AG20443 (cell line): ENCODE data around the gene GLIS1.
"Not testable (repeated sequence)": the region's sequence is repeated elsewhere in the genome, so short reads cannot be mapped to it uniquely, and the experiment has no call there.

Experiments
- DNase-seq: peaks from one replicate; pipeline ENCODE4 v3.0.0; 2012; ENCODE audit warnings: low spot score, mixed read lengths

GLIS1 gene

DNA sequence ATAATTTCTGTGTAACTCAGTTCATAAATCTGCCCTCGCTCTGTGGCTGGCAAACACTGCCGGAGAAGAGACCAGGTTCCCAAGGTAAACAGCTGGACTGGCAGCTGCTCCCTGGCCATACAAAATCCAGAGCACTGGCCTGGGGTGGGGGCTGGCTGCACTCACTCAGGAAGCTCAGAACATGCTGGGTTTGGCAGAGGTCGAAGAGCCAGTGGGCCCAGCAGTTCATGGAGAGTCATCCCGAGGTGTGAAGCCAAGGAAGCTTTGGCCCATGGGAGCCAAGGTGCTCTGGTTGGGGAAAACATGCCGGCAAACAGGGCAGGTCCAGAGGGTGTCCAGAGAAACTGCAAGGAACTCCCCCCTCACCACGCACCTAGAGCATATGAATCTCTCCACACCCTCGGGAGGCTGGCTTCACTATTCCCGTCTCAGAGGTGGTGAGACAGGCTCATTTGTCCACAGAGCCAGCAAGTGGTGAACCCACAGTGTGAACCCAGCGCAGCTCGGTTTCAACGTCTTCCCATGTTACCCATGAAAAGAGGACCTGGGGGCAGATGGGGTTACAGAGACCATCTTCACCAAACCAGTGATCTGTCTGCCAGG, 177.4 kb downstream of the GLIS1 start:
- no peak for DNase-seq

DNA sequence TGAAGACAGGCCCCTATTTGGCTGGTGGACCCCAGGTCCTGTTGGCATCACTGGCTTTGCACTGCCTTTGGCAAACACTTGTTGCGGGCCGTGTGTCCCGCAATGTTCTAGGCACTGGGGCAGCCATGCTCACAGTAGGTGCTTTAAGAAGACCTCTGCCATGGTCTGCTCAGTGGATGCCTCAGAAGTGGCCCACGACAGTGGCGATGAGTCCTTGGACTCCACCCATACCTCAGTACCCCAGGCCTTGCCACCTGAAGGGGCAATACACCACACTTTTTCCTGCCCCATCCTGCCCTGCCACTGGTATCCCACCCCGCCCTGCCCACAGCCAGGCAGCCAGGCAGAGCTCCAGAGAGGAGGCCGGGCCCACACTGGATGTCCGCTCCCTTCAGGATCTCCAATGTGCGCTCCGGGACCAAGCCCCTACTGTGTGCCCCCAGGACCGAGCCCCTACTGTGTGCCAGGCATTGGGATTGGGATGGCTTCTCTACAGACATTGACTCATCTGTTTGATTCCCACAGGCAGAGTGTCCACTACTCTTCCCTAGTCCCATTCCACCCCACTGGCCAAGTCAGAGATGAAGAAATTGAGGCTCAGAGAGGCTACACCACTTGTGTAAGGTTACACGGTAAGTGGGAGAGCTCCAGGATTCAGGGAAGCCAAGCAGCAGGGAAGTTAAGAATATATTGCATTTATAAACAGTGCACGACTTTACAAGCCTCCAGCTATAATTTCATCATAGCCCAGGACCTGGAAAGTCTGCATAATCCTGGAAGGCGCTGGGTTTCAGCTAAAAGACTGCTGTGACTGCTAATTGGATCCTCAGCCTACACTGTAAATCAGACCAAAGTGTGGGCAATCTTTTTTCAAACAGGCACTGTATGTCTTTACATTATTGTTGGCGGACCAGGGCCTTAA, 178.1 kb downstream of the GLIS1 start:
- no peak for DNase-seq

DNA sequence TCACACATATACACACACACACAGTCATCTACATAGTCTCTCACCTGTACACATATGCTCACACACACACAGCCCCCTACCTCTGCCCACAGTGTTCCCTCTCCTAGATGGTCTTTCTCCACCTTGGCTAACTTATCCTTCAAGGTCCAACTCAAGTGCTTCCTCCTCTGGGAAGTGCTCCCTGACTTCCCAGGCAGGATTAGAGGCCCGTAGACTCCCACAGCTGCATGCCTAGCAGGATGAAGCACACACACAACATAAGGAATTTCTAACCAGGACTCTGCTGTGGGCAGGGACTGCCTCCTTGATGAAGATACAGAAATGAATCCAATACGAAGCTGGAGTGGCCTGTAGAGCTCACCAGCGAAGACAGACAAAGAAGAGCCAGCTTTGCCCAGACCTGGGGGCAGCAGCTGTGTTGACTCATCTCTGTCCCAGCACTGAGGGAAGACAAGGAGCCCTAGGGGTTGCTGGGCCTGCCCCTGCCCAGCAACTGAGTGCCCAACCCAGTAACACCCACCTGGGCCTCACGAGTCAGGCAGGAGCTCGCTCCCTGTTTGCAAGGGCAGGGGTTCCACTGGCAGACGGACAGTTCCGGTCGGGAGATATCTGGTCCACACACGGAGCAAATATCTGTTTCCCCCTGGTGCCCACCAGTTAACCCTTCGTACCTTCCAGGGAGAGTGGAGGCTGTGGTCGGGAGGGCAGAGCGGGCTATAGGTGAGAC, 178.9 kb downstream of the GLIS1 start:
- no peak for DNase-seq

DNA sequence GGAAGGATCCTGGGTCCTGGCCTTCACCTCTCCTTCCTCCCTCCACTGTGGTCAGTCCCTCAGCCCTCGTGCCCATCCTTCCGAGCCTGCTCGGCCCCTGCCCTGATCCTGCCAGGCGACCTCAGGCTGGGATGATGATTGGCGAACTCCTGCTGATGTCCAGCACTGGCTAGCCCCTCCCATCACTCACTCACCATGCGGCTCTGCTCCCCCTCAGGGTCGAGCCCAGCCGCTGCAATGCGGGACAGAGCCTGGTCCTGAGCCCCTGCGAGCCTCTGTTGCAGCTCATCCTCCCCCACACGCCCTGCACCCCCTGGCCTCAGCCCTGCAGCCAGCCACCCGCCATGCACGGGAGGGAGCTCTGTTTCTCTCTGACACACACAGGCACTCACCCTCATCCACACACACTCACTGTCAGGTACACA, 179.6 kb downstream of the GLIS1 start:
- DNase-seq: no peak

DNA sequence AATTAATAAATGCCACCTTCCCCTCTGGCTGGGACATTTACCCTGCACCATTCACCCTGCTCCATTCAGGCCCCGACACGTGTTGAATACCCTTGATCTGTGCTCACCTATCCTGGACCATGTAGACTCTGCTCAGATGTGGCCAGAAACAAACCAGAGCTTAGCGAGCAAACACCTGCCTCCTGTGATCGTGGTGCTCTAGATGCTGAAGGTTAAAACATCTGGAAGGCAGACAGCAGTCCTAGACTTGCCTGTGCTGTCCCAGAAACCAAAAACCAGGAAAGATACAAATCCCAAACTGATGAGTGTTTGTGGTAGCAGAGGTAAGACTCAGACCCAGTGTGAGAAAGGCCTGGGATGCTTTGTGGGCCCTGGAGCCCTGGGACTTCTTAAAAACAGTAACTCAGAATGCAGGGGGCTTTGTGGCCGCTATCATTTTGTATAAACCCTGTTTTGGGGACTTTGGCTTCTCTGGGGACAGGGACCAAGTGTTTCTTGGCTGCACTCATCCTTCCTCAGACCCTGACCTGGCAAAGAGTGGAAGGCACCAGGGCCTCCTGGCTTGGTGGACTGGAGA, 180.1 kb downstream of the GLIS1 start:
- DNase-seq: no peak

DNA sequence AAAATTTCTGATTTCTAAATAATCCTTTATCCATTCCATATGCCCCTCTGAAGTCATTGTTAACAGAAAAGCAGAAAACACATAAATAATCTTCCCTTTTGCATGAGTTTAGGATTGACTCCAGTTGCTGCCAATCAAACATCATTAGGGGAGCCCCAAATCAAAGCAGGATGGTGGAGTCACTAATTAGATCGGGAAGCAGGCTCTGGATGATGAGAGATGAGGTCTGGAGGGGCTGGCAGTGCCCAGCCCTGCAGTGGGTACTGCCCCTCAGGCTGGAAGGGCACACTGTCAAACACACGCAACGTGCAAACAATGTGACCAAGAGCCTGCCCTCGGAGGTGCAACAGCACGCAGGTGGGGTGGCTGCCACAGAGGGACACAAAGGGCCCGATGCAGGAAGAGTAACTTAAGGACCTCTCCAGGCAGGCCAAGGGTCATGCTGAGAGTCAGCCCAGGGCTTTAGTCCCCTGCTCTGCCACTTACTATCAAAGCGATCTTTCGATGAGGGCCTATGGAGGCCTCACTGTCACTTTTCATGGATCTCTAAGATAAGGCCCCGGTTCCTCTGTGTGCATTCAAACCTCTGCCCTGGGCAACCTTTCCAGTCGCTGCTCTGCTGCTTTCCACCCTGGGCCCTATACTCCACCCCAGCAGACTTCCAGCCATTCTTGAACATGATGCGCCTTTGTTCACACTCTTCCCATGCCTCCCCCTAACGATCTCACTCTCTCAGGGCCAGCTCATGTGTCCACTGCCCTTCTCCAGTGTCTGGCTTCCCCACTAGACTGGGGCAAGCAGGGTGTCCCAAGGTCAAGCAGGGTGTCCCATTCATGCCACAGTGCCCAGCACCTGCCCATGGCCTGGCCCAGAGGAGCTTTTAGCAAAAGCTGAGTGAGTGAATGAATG, 180.9 kb downstream of the GLIS1 start:
- no peak for DNase-seq

DNA sequence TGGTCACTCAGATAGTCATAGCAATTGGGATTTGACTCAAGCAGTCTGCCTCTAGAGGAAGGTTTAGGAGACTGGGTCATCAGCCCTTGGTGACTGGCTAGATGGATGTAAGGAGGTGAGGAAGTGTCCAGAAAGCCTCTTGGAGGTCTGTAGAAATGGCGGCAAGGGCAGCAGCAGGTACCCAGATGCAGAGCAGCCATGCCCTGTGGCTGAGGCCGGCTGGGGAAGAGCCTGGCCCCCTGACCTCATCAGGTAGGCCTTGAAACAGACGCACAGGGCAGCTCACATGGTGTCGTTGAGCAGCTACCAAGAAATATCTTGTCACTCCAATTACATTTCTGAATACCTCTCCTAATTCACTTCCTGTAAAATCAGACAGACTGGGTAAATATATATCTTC, 181.6 kb downstream of the GLIS1 start:
- DNase-seq: no peak

DNA sequence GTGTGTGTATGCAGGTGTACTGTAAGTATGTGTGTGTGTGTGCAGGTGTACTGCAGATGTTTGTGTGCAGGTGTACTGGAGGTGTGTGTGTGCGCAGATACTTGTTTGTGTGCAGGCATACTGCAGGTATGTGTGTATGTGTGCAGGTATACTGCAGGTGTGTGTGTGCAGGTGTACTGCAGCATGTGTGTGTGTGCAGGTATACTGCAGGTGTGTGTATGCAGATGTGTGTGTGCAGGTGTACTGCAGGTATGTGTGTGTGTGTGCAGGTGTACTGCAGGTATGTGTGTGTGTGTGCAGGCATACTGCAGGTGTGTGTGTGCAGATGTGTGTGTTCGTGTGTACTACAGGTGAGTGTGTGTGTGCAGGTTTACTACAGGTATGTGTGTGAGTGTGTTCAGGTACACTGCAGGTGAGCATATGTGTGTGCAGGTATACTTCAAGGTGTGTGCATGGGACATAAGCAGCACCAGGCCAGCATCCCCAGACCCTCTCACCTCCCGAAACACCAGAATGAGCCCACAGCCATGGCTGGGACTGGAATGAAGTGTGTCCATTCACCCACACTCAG, 182.2 kb downstream of the GLIS1 start:
- no peak for DNase-seq

DNA sequence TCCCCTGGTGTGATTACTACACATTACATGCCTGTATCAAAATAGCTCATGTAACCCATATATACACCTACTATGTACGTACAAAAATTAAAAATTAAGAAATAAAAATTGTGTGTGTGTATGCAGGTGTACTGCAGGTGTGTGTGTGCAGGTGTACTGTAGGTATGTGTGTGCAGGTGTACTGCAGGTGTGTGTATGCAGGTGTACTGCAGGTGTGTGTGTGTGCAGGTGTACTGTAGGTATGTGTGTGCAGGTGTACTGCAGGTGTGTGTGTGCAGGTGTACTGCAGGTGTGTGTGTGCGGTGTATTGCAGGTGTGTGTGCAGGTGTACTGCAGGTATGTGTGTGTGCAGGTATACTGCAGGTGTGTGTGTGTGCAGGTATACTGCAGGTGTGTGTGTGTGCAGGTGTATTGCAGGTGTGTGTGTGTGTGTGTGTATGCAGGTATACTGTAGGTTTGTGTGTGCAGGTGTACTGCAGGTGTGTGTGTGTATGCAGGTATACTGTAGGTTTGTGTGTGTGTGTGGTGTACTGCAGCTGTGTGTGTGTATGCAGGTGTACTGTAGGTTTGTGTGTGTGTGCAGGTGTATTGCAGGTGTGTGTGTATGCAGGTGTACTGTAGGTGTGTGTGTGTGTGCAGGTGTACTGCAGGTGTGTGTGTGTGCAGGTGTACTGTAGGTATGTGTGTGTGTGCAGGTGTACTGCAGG, 183.2 kb downstream of the GLIS1 start:
- DNase-seq: not testable (repeated sequence)

DNA sequence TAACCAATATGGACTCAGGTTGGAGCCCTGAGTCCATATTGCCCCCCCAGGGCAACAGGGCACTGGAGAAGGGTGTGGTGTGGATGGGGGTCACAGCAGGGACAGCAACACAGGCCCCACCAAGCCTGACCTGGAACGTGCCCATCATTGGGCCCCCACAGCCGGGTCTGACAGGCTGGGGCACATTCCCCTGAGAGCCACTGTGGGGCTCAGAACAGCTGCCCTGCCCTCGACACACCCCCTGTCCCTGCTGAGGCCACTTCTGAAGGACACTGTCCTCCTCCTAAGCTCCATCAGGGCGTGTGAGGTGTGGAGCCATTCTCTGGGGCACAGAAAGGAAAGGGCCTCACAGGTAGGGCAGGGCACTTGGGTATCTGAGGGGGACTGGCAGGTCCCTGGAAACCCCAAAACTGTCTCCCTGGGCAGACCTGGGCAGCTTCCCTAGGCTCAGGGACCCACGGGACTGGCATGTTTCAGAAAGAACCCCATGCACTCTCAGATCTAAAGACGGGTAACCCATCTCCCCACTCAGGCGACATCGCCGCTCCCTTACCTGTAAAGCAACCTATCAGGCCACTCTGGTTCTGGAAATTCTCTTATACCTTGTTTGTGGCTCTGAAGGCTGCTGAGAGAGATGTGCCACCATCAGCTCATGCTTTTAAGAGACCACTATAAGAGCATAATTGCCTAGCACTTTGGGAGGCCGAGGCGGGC, 184.2 kb downstream of the GLIS1 start:
- no peak for DNase-seq

DNA sequence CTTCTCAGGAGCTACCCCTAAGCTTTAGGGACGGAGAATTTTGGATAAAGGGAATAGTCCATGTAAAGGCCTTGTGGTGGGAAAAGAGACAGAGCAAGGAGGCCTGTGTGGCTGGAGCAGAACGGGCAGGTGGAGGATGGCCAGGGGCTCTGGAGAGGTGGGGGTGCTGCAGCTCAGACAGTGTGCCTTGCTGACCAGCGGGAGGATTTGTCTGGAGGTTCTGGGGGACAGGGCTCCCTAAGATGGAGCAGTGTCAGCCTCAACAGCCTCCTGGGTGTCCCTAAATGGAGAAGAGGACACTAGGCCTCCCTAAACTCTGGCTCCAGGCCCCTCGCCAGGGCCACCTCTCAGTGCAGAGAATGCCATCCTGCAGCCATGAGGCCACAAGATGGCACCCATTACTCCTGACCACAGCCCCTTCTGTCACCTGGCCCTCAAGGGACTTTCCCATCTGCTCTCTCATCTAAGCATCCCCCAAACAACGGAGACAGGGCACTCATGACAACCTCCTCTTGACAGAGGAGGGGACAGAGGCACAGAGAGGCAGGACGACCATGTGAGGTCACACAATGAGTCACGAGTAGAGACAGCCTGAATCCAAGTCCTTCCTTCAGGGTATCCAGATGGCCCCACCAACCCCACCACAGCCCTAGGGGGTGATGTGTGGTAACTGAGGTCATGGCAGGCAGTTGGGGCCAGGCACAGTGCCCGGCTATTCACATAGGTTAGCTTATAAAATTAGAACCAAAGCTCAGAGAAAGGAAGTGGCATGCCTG, 185.0 kb downstream of the GLIS1 start:
- DNase-seq: no peak

DNA sequence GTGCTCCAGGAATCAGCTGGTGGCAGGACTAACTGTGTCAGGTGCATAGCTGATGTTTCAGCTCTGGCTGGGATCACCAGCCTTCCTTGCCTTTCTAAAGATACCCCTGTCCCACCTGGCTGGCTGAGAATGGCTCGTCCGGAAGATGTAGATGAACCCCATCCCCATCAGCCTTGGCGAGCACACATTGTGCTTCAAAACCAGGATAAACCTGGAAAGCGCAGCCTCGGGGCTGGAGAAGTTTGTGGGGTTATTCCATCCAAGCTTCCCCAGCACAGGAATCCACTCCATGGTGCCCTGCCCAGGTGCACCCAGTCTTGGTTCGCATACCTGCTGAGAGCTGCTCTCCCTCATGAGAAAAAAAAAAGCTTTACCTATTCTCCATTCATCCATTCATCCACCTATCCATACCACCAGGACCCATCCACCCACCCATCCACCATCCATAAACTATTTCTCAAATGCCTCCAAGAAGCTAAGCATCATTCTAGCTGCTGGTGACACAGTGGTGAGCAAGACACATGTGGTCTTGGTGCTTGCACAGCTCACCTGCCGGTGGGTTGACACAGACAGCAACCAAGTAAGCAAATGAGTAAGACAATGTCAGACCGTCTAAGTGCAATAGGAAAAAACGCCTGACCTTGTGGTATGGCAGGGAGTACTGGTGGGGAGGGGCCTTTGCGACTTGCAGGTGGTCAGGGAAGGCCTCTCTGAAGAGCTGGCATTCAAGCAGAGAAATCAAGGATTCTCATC, 185.8 kb downstream of the GLIS1 start:
- DNase-seq: no peak

DNA sequence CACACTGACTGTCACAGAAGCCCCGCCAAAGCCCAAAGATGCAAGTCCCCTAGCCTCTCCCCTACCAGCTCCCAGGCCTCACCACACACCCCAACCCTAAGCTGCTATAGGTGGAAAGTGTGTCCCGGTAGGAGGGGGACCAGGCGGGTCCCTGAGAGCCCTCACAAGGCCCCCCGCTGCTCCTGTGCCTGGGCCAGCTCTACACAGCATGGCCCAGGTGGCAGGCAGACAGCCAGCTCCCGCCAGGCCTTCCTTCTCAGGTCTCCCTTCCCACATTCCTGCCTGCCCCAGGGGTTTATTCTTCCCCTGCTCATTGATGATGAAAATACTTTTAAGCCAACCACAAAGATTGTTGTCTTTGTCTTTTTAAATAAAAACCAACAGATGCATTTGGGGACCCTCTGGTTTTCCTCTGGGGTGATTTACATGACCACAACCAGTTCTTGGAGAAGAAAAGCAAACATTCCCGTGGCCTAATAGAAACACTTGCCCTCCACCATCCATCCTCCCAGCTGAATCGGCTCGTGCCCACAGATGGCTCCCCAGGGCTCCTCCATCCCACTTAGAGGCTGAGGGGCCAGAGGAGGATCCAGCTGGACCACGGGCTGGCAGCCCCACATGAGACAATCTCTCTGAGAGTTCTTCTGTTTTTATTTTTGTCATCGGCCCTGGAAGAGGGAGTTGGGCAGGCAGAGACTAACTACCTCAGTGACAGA, 186.7 kb downstream of the GLIS1 start:
- DNase-seq: no peak

DNA sequence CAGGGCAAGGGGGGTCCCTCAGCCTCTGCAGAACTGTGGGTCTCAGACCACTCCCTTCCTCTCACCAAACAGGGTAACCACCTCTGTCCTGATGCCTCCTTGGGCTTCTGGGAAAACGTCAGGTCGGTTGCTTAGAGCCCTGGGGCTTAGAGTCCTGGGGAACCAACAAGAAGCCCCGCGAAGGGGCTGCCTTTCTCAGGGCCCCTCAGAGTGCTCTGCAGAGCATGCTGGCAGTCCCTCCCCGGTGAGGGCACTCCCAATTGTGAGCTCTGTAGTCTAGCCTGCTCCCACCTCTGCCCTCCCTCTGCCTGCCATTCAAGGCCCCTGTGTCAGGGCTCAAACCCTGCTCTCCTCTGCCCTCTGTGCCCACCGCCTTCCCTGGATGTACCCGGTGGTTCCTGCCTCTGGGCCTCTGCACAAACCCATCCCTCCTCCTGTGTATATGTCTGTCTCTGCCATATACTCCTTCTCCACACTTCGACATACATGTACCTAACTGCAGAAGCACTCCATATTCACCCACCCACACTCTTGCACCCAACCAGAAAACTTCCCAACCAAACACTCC, 187.5 kb downstream of the GLIS1 start:
- DNase-seq: no peak

DNA sequence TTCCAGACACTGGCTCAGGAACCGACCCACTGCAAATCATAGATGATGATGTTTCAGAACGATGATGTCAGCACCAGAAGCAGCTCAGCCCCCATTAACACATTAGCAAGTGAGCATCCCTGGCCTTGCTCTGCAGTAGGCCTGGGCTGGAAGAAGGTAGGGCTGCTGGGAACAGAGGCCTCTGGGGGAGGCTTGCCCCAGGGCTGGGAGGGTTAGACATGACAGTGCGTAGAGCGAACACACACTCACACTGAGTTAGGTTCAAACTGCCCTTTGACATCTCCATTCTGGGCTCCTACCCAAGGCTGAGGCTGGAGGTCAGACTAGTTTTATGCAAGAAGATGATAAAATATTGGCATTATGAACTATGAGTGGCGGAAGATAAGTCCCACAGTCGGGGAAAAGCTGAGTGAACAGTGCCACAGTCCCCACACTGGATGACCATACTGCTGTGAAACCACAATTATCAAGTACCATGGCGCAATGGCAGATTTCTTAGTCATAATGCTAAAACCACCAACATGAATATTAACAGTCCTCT, 188.7 kb downstream of the GLIS1 start:
- DNase-seq: peak; percentile 45

DNA sequence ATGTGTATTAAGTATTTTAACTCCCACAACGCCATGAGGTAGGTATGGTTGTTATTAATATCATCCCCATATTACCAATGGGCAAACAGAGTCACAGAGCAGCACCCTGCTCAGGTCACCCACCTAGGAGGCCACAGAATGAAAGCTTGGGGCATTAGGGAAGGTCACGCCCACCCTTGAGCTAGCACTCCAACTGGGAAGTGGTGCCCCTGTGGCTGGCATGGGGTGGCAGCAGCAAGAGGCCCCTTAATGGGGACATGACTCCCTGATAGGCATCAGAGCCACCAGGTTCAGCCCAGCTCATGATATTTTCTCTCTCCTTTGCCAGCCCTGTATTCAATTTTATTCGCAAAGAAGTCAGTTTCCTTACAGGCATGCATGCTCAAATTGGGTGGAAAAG, 189.2 kb downstream of the GLIS1 start:
- no peak for DNase-seq

DNA sequence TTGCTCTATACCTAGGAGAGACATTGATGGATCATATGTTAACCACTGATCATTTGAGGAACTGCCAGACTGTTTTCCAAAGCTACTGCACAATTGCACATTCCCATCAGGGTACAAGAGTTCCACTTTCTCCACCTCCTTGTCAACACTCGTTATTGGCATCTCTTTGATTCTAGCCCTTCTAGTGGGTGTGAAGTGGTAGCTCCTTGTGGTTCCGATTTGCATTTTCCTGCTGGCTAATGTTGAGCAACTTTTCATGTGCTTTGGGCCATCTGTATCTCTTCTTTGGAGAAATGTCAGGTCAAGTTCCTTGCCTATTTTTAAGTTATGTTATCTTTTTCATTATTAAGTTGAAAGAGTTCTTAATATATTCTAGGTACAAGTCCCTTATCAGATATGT, 189.7 kb downstream of the GLIS1 start:
- no peak for DNase-seq
